Small intestine (tissue), 16 donors: ENCODE measurements around the gene UBXN2A. TPM values are rescaled to one million over a fixed set of nuclear protein-coding genes. Genes with fewer than 3 reads are reported as not detected.

Experiments
- DNase-seq, 2 donors: peaks; one replicate each; pipeline versions ENCODE4 v3.0.0 to v3.0.0-alpha.2; 2013
- FAIRE-seq: peaks from 2 replicates; lab custom pipeline; 2012; peaks lifted over from hg19 to GRCh38; lab: Jason Lieb, UNC
- H3K27ac ChIP-seq, 3 donors: one replicate each; pipeline ENCODE4 v1.5.1; 2013; ENCODE audit warnings: low read length in 2 of 3, mild to moderate bottlenecking in 2 of 3, control low read depth in 1 of 3, inconsistent platforms in 1 of 3, low read depth in 1 of 3, moderate library complexity in 1 of 3
- H3K27me3 ChIP-seq, 3 donors: one replicate each; pipeline ENCODE4 v1.6.1; 2013; ENCODE audit warnings: low read length in 3 of 3, inconsistent platforms in 1 of 3; ENCODE audit not compliant: control insufficient read depth in 3 of 3, insufficient read depth in 3 of 3
- H3K36me3 ChIP-seq, 3 donors: one replicate each; pipeline ENCODE4 v1.6.1; 2013; ENCODE audit warnings: low read length in 3 of 3, inconsistent platforms in 1 of 3, low read depth in 1 of 3, mild to moderate bottlenecking in 1 of 3, moderate library complexity in 1 of 3; ENCODE audit not compliant: control insufficient read depth in 3 of 3, insufficient read depth in 2 of 3
- H3K4me1 ChIP-seq, 3 donors: one replicate each; pipeline ENCODE4 v1.6.1; 2013; ENCODE audit warnings: low read length in 2 of 3, inconsistent platforms in 1 of 3, low read depth in 1 of 3, mild to moderate bottlenecking in 1 of 3, moderate library complexity in 1 of 3; ENCODE audit not compliant: control insufficient read depth in 3 of 3, insufficient read depth in 2 of 3
- H3K4me3 ChIP-seq, 3 donors: one replicate each; pipeline ENCODE4 v1.5.1; 2013; ENCODE audit warnings: low read length in 3 of 3, control low read depth in 1 of 3, inconsistent platforms in 1 of 3, low read depth in 1 of 3, mild to moderate bottlenecking in 1 of 3, moderate library complexity in 1 of 3
- H3K9me3 ChIP-seq, 2 donors: one replicate each; pipeline ENCODE4 v1.6.1; 2013; ENCODE audit warnings: low read depth in 1 of 2, low read length in 1 of 2; ENCODE audit not compliant: control insufficient read depth in 2 of 2, insufficient read depth in 1 of 2
- WGBS, 3 donors: extraction: QIAGEN DNeasy Blood & Tissue Kit; methylation state at CpG; one replicate each; pipeline ENCODE4 v1.1.7; 2013; 5-methylcytosine and 5-hydroxymethylcytosine counted together
- long read RNA-seq, 10 donors: transcript quantifications; one replicate each; lab custom pipeline, GENCODE V29; 2026
- polyA plus RNA-seq, 4 donors: library from polyadenylated mRNA; stranded (reverse) in 3 of 4; unstranded in 1 of 4; fragments of 200-250 nt in 3 of 4; fragments of 120-200 nt in 1 of 4; gene quantifications; one replicate each; pipeline versions ENCODE4 v1.2.1 to v1.2.3, GENCODE V29; 2013
- donor health status: healthy with polysubstance abuse.
- donor health status: control.
- donor health status: control.
- donor health status: Bipolar disorder and iron deficiency.
- donor health status: healthy.

UBXN2A gene, protein sequence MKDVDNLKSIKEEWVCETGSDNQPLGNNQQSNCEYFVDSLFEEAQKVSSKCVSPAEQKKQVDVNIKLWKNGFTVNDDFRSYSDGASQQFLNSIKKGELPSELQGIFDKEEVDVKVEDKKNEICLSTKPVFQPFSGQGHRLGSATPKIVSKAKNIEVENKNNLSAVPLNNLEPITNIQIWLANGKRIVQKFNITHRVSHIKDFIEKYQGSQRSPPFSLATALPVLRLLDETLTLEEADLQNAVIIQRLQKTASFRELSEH
- 10 to 100 TPM in 3 of 4 donors, 1 to 10 TPM in 1; 8.7 to 20.0 (median 13.8) TPM for polyA plus RNA-seq
- long read RNA-seq, donor 1 = 0 reads
- long read RNA-seq, donor 2, partial matches to known transcripts = 8 of 8 reads
- long read RNA-seq, donor 2, other reads (novel, unspliced or antisense) = 0 of 8 reads
- long read RNA-seq, donor 3, full-length matches to known transcripts = 7 of 7 reads
- long read RNA-seq, donor 3, partial matches to known transcripts = 0 of 7 reads
- long read RNA-seq, donor 3, other reads (novel, unspliced or antisense) = 0 of 7 reads
- long read RNA-seq, donor 4 = 0 reads
- long read RNA-seq, donor 5, full-length matches to known transcripts = 1 of 1 reads
- long read RNA-seq, donor 5, partial matches to known transcripts = 0 of 1 reads
- long read RNA-seq, donor 5, other reads (novel, unspliced or antisense) = 0 of 1 reads
- long read RNA-seq, donor 6 = 0 reads
- long read RNA-seq, donor 7 = 0 reads
- long read RNA-seq, donor 8, full-length matches to known transcripts = 3 of 3 reads
- long read RNA-seq, donor 8, partial matches to known transcripts = 0 of 3 reads
- long read RNA-seq, donor 8, other reads (novel, unspliced or antisense) = 0 of 3 reads
- long read RNA-seq, donor 9, full-length matches to known transcripts = 1 of 1 reads
- long read RNA-seq, donor 9, partial matches to known transcripts = 0 of 1 reads
- long read RNA-seq, donor 9, other reads (novel, unspliced or antisense) = 0 of 1 reads
- long read RNA-seq, donor 10, full-length matches to known transcripts = 5 of 5 reads
- long read RNA-seq, donor 10, partial matches to known transcripts = 0 of 5 reads
- long read RNA-seq, donor 10, other reads (novel, unspliced or antisense) = 0 of 5 reads

- H3K27ac ChIP-seq = peak within 1 kb of the TSS; percentile 91 to 97 (median 95)
- peaks cover 0 to 4% (median 0%) of the 10 kb centered on the region in 3 donors for H3K36me3 ChIP-seq
- H3K27me3 ChIP-seq = no peaks in the 10 kb centered on the region
- no peaks in the 10 kb centered on the region for H3K9me3 ChIP-seq
- WGBS, 3 donors = 0 to 1% (median 0%) methylated on average over 47 to 77 of the region's 77 CpGs
- H3K4me3 ChIP-seq = peak within 1 kb of the TSS; percentile 80 to 95 (median 88)
- DNase-seq (peak; percentile 81 to 96), FAIRE-seq (no peak)
- H3K4me1 ChIP-seq = peaks cover 0 to 8% (median 2%) of the 10 kb centered on the region in 3 donors
These were observed at the start of gene UBXN2A for GRCh38 chr2:23939987-23940717. Gene UBXN2A (plus strand): TSS chr2:23940463. CDS start chr2:23958315, 17,852 bp downstream.

DNA sequence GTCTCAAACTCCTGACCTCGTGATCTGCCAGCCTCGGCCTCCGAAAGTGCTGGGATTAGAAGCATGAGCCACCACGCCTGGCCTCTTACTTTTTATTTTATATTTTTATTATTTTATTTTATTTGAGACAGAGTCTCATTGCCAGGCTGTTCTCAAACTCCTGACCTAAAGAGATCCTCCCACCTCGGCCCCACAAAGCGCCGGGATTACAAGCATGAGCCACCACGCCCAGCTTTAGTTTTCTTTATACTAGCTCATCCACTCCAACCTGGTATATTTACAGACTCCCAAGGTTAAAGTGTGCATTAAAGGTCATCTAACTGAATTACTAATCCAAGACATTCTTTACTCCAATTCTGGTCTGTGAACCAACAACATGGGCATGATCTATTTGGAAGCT lies 40.1 kb upstream of the UBXN2A start:
- 90 to 99% (median 95%) methylated on average over 8 of the region's 8 CpGs for WGBS, 3 donors
- peaks cover 0 to 10% (median 3%) of the 10 kb centered on the region in 3 donors for H3K4me1 ChIP-seq
- H3K4me3 ChIP-seq = no peak overlapping the region
- H3K27ac ChIP-seq = no peak overlapping the region
- no peak for FAIRE-seq
- H3K27me3 ChIP-seq = no peaks in the 10 kb centered on the region
- peaks cover 0 to 6% of the 10 kb centered on the region in 2 donors for H3K9me3 ChIP-seq
- DNase-seq = no peak
- H3K36me3 ChIP-seq = peaks cover 0 to 4% (median 0%) of the 10 kb centered on the region in 3 donors

DNA sequence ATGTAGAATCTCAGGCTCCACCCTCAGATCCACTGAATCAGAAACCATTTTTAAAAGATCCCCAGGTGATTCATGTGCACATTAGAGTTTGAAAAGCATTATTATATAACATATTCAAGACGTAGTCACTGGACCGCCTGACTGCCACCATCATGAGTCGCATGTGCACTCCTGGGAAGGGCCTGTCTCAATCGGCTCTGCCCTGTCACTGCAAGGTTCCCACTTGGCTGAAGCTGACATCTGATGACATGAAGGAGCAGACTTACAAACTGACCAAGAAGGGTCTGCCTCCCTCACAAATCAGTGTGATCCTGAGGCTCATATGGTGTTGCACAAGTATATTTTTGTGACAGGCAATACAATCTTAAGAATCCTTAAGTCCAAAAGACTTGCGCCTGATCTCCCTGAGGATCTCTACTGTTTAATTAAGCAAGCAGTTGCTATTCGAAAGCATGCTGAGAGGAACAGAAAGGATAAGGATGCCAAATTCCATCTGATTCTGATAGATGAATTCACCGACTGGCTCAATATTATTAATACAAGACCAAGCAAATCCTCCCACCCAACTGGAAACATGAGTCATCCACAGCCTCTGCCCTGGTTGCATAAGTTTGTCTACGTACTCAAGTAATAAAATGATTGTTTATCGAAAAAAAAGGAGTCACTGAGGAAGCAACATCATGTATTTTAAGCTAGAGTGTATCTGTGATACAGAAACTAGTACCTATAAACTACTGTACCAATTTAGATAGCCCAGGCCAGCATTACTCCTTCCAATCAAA lies 39.5 kb upstream of the UBXN2A start:
- Histone ChIP-seq H3K4me1 (peaks cover 0 to 11% (median 3%) of the 10 kb centered on the region in 3 donors), H3K9me3 (peaks cover 0 to 6% of the 10 kb centered on the region in 2 donors), H3K27me3 (no peaks in the 10 kb centered on the region), H3K36me3 (peaks cover 0 to 4% (median 0%) of the 10 kb centered on the region in 3 donors), H3K27ac (no peak overlapping the region), H3K4me3 (no peak overlapping the region)
- FAIRE-seq (no peak), DNase-seq (peak; percentile 61 to 66)
- 50 to 55% (median 53%) methylated on average over 9 of the region's 9 CpGs for WGBS, 3 donors

GRCh38 chr2:23901966-23902846 lies 38.1 kb upstream of the UBXN2A start:
- H3K36me3 ChIP-seq = no peaks in the 10 kb centered on the region
- no peaks in the 10 kb centered on the region for H3K27me3 ChIP-seq
- FAIRE-seq = no peak
- H3K27ac ChIP-seq = no peak overlapping the region
- no peak for DNase-seq
- peaks cover 0 to 6% of the 10 kb centered on the region in 2 donors for H3K9me3 ChIP-seq
- no peak overlapping the region for H3K4me3 ChIP-seq
- WGBS, 3 donors = 50 to 69% (median 56%) methylated on average over 6 of the region's 6 CpGs
- H3K4me1 ChIP-seq = peaks cover 0 to 11% (median 3%) of the 10 kb centered on the region in 3 donors

DNA sequence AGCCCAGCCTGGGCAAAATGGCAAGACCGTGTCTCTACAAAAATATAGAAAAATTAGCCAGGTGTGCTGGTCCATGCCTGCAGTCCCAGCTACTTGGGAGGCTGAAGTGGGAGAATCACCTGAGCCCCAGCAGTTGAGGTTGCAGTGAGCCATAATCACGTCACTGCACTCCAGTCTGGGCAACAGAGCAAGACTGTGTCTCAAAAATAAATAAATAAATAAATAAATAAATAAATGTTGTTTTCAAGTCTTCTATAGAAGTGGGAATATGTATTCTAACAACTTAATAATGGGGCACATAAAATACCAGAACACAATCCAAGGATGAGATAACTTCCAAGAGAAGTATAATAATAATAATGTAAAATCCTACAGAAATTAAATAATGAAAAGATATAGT lies 37.2 kb upstream of the UBXN2A start:
- Histone ChIP-seq H3K36me3 (no peaks in the 10 kb centered on the region), H3K27me3 (no peaks in the 10 kb centered on the region), H3K4me1 (peaks cover 0 to 11% (median 3%) of the 10 kb centered on the region in 3 donors), H3K27ac (no peak overlapping the region), H3K4me3 (no peak overlapping the region), H3K9me3 (peaks cover 0 to under 1% of the 10 kb centered on the region in 2 donors)
- DNase-seq = no peak
- no peak for FAIRE-seq
- 90 to 95% (median 94%) methylated on average over 2 of the region's 2 CpGs for WGBS, 3 donors

DNA sequence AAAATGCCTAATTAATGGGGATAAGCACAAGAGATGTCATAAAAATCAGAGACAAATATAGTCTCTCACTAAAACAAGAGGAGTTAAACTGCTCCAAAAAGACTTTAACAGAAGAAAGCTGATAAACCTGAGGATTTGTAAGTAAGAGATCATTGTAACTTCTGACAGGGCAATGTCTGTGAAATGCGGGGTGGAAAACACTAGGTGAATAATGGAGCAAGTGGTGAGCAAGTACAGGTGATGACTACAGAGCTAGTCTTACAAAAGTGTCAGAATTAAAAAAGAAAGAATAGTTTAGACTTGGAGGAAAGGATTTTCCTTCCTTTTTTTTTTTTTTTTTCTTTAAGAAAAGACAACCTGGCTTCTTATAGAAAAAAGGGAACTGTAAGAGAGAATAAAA lies 36.0 kb upstream of the UBXN2A start:
- DNase-seq = no peak
- Histone ChIP-seq H3K4me1 (peaks cover 0 to 11% (median 3%) of the 10 kb centered on the region in 3 donors), H3K27me3 (no peaks in the 10 kb centered on the region), H3K27ac (no peak overlapping the region), H3K4me3 (no peak overlapping the region), H3K36me3 (no peaks in the 10 kb centered on the region), H3K9me3 (no peaks in the 10 kb centered on the region)
- FAIRE-seq = no peak
- 45 to 76% (median 51%) methylated on average over 1 of the region's 1 CpG for WGBS, 3 donors
